Muscle of leg (tissue), 11 donors: ENCODE results near the gene ZRANB1. TPM values are rescaled to one million over a fixed set of nuclear protein-coding genes. Genes with fewer than 3 reads are reported as not detected.

Experiments
- DNase-seq: peaks from one replicate; pipeline ENCODE4 v3.0.0; 2013
- H3K27ac ChIP-seq: one replicate; pipeline ENCODE4 v1.5.1; 2013; ENCODE audit warnings: mild to moderate bottlenecking, low read length, control low read depth
- H3K27me3 ChIP-seq: one replicate; pipeline ENCODE4 v1.6.1; 2013; ENCODE audit warnings: low read length; ENCODE audit not compliant: control insufficient read depth, insufficient read depth
- H3K36me3 ChIP-seq: one replicate; pipeline ENCODE4 v1.6.1; 2013; ENCODE audit warnings: low read length; ENCODE audit not compliant: control insufficient read depth, insufficient read depth
- H3K4me1 ChIP-seq: one replicate; pipeline ENCODE4 v1.6.1; 2013; ENCODE audit warnings: low read length; ENCODE audit not compliant: control insufficient read depth, insufficient read depth
- H3K4me3 ChIP-seq: one replicate; pipeline ENCODE4 v1.5.1; 2013; ENCODE audit warnings: low read length, control low read depth
- H3K9me3 ChIP-seq: replicated peaks from 2 replicates; pipeline ENCODE4 v1.6.1; 2013; ENCODE audit warnings: low read depth, low read length; ENCODE audit not compliant: control insufficient read depth
- WGBS: methylation state at CpG from one replicate; pipeline ENCODE4 v1.1.5; 2013; ENCODE audit warnings: missing lambda C conversion rate; ENCODE audit not compliant: insufficient coverage; 5-methylcytosine and 5-hydroxymethylcytosine counted together
- polyA plus RNA-seq, 8 donors: library from polyadenylated mRNA; unstranded; fragments of 120-200 nt; gene quantifications; one replicate each; pipeline versions ENCODE4 v1.2.1 to v1.2.3, GENCODE V29; 2013; ENCODE audit warnings: inconsistent platforms in 1 of 8, low replicate concordance in 1 of 8; ENCODE audit not compliant: insufficient read length in 8 of 8, insufficient read depth in 1 of 8
- total RNA-seq: library from RNA; stranded (reverse); fragments of 120-200 nt; gene quantifications from one replicate; pipeline ENCODE4 v1.2.4, GENCODE V29; 2013

The ZRANB1 gene
- total and polyA plus RNA-seq, 9 donors, result 15.2 to 24.7 (median 18.7) TPM

DNA sequence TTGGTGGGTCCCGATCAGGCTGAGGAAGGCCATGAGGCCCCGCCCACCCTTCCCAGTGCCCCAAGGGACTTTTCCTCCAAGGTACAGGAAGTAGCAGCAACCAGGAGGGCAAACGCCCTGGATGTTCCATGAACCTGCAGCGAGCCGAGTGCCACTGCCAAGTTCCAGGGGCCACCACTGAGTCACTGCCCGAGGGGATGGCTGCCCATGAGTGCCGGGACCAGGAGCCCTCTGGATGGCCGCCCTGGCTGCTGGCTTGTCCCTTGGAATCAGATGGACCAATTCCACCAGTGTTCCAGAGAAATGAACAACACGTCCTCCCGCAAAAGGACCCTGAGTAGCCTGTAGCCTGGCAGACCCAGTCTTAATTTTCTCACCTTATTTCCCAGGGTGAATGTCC, 74.2 kb downstream of the ZRANB1 start:
- Histone ChIP-seq H3K4me1 (peaks cover 83% of the 10 kb centered on the region), H3K27me3 (no peaks in the 10 kb centered on the region), H3K9me3 (no peaks in the 10 kb centered on the region), H3K27ac (peak overlapping the region; percentile 87), H3K36me3 (peaks cover 7% of the 10 kb centered on the region), H3K4me3 (no peak overlapping the region)
- WGBS, result 45% methylated on average over 7 of the region's 10 CpGs
- DNase-seq, result no peak

DNA sequence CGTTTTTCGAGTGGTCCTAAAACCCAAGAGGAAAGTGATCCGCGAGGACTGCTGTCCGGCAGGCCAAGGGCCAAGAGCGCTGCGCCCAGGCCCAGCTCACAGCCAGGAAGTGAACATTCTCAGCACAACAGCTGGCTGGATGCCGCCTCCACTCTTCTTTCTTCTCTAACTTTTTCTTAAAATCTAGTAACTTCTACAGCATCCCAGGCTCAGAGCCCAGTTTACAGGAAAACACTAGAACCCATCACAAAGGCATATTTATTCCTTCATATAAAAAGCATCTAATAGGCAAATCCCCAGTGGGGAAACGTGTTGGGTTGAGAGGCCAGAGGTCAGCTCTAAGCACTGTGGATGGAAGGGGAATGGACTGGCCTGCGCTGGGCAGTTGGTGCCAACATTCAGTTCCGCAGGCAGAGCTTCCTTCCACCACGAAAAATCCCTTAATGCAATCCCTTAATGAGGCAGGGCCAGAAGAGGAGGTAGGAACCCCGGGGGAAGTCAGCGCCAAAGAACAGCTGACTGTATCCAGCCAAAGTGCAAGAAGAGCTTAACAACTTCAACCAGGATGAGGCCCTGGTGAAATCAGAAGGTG, 74.8 kb downstream of the ZRANB1 start:
- Histone ChIP-seq H3K9me3 (no peaks in the 10 kb centered on the region), H3K4me1 (peaks cover 83% of the 10 kb centered on the region), H3K36me3 (peaks cover 7% of the 10 kb centered on the region), H3K27ac (peak overlapping the region; percentile 87), H3K27me3 (no peaks in the 10 kb centered on the region), H3K4me3 (no peak overlapping the region)
- DNase-seq, result peak; percentile 91
- WGBS, result 19% methylated on average over 10 of the region's 14 CpGs

GRCh38 chr10:125017547-125018298, 75.8 kb downstream of the ZRANB1 start:
- peak overlapping the region; percentile 87 for H3K27ac ChIP-seq
- peaks cover 85% of the 10 kb centered on the region for H3K4me1 ChIP-seq
- H3K4me3 ChIP-seq, result no peak overlapping the region
- H3K27me3 ChIP-seq, result no peaks in the 10 kb centered on the region
- DNase-seq, result peak; percentile 60
- no peaks in the 10 kb centered on the region for H3K9me3 ChIP-seq
- 80% methylated on average over 8 of the region's 12 CpGs for WGBS
- peaks cover 5% of the 10 kb centered on the region for H3K36me3 ChIP-seq

GRCh38 chr10:125018576-125019143, 76.7 kb downstream of the ZRANB1 start:
- Histone ChIP-seq H3K4me1 (peaks cover 89% of the 10 kb centered on the region), H3K36me3 (peaks cover 7% of the 10 kb centered on the region), H3K9me3 (no peaks in the 10 kb centered on the region), H3K27me3 (no peaks in the 10 kb centered on the region), H3K4me3 (no peak overlapping the region), H3K27ac (no peak overlapping the region)
- 97% methylated on average over 7 of the region's 9 CpGs for WGBS
- DNase-seq, result no peak

- no peaks in the 10 kb centered on the region for H3K9me3 ChIP-seq
- peaks cover 89% of the 10 kb centered on the region for H3K4me1 ChIP-seq
- DNase-seq, result peak; percentile 54
- no peak overlapping the region for H3K4me3 ChIP-seq
- peaks cover 6% of the 10 kb centered on the region for H3K36me3 ChIP-seq
- 94% methylated on average over 10 of the region's 17 CpGs for WGBS
- H3K27me3 ChIP-seq, result no peaks in the 10 kb centered on the region
- H3K27ac ChIP-seq, result peak overlapping the region; percentile 65
Observed at GRCh38 chr10:125020386-125020785, 78.5 kb downstream of the ZRANB1 start.

DNA sequence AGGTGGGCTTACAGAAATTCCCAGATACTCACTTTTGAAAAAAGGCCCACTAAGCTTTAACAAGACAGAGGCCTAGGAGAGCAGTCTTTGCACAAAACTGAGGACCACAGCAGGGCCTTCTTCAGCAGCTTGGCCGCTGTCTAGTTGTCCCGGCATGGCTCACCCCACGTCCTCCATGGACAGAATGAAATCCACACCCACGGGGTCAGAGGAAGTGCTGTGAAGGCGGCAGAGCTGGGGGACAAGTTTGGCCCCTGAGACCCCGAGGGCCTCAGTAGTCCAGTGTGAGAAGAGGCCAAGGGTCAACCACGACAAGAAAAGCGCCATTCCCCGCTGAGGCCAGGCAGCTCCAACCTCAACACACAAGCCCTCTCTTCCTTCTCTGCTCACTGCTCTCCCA, 78.9 kb downstream of the ZRANB1 start:
- DNase-seq, result no peak
- no peaks in the 10 kb centered on the region for H3K27me3 ChIP-seq
- peak overlapping the region; percentile 65 for H3K27ac ChIP-seq
- WGBS, result 93% methylated on average over 5 of the region's 9 CpGs
- H3K36me3 ChIP-seq, result peaks cover 9% of the 10 kb centered on the region
- H3K9me3 ChIP-seq, result no peaks in the 10 kb centered on the region
- H3K4me1 ChIP-seq, result peaks cover 84% of the 10 kb centered on the region
- no peak overlapping the region for H3K4me3 ChIP-seq

DNA sequence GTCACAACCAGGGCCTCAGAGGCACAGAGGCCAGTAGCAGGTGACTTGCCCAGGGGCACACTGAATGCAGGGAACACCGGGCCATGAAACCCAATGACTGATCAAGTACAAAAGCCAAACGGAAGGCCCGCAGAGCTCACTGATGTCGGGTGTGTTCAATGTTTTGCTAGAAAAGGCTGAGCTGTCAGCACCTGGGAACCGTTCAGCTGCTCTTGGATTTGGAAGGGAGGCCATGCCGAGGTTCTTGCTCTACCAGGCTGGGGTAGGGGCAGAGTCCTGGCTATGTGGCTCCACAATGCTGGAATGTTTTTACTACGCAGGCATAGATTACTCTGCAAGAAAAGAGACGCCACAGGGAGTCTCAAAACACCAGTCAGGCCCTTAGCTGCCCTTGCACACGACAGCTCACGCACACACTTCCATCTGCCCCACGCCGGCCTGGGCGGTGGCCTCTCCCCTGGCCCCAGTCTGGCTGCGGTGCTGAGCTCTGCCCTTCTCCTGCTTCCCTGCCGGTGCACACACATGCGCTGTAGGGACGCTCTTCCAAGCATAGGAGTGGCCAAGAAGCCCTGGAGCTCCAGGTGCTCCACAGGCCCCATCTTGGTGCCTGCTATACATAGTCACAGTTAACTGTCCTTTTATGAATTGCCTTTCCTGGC, 79.9 kb downstream of the ZRANB1 start:
- Histone ChIP-seq H3K4me1 (peaks cover 75% of the 10 kb centered on the region), H3K27ac (peak overlapping the region; percentile 88), H3K9me3 (no peaks in the 10 kb centered on the region), H3K27me3 (no peaks in the 10 kb centered on the region), H3K36me3 (peaks cover 18% of the 10 kb centered on the region), H3K4me3 (no peak overlapping the region)
- no peak for DNase-seq
- 82% methylated on average over 17 of the region's 17 CpGs for WGBS

DNA sequence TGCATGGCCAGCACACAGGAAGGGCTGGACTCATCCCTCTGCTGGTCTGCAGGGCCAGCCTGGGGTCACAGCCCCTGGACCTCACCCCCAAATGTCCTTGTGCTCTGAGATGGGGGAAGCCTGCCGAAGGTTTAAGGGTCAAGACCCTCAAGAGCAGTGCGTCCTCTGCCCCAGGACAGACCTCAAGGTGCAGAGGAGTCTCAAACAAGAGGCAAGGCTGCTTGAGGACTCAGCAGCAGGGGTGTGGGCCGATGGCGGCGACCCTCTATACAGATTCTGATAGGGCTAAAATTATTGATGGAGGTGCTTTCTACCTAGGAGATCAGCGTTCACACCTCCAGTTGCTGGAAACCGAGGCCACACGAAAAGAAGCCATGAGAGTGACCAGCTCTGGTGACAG, 80.7 kb downstream of the ZRANB1 start:
- DNase-seq, result no peak
- Histone ChIP-seq H3K27ac (peak overlapping the region; percentile 88), H3K4me1 (peaks cover 66% of the 10 kb centered on the region), H3K27me3 (no peaks in the 10 kb centered on the region), H3K4me3 (no peak overlapping the region), H3K9me3 (no peaks in the 10 kb centered on the region), H3K36me3 (peaks cover 27% of the 10 kb centered on the region)
- 87% methylated on average over 4 of the region's 8 CpGs for WGBS

DNA sequence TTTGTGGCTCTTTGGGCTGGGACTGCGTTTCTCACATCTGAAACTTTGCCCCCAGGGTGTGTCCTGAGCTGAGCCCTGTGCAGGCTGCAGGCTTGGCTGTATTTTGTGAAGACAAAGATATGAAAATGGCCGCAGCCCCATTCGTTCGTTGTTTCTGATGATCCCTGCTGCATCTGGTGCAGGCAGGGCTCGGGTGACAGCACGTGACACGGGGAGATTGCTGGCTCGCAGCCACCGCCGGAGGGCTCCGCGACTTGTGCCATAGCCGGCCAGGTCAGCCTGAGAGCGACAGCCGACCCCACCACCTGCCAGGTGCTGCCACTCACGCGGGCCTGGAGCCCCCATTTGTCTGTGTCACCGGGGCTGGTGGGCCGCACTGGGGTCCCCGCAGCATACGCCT, 81.3 kb downstream of the ZRANB1 start:
- no peaks in the 10 kb centered on the region for H3K27me3 ChIP-seq
- peaks cover 68% of the 10 kb centered on the region for H3K4me1 ChIP-seq
- DNase-seq, result peak; percentile 71
- 48% methylated on average over 19 of the region's 21 CpGs for WGBS
- H3K36me3 ChIP-seq, result peaks cover 28% of the 10 kb centered on the region
- no peaks in the 10 kb centered on the region for H3K9me3 ChIP-seq
- no peak overlapping the region for H3K4me3 ChIP-seq
- H3K27ac ChIP-seq, result peak overlapping the region; percentile 88

DNA sequence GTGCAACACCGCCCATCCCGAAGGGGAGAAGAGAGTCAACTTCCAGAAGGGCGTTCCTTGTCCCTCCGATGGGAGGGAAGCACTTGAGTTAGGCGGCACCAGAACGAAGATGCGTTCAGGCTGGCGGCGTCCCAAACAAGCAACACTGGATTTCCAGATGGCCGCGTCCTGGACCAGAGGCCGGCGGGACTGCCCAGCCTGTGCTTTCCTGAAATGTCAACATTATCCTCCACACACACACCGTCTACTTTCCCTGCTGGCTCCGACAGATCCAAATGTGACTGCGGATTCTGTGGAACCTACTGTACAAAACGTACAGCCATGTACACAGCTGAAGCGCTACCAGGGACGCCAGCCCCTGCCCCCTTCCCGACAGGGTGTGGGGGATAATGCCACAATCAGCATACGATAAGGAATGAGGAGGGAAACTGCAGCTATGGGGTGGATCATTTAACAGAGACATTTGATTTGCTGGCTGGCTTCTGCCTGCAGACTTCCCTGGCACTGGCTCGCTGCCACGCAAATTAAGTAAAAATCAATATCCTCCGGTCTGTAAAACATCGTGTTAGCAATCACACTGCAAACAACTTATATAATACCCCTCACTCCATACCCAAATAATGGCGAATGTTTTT, 82.1 kb downstream of the ZRANB1 start:
- 11% methylated on average over 12 of the region's 26 CpGs for WGBS
- DNase-seq, result peak; percentile 77
- H3K27ac ChIP-seq, result peak overlapping the region; percentile 88
- H3K27me3 ChIP-seq, result no peaks in the 10 kb centered on the region
- no peak overlapping the region for H3K4me3 ChIP-seq
- peaks cover 28% of the 10 kb centered on the region for H3K36me3 ChIP-seq
- peaks cover 69% of the 10 kb centered on the region for H3K4me1 ChIP-seq
- H3K9me3 ChIP-seq, result no peaks in the 10 kb centered on the region
